HG02588 (cell line): Measurements from ENCODE around the gene RSKR.
"Not testable (repeated sequence)": the region's sequence is repeated elsewhere in the genome, so short reads cannot be mapped to it uniquely, and the experiment has no call there.

Experiments
- ATAC-seq: cut with Tn5 transposase; IDR thresholded peaks from one replicate; pipeline ENCODE4 v1.9.1; 2021; ENCODE audit warnings: mild to moderate bottlenecking, moderate library complexity; ENCODE audit not compliant: unreplicated experiment

RSKR gene

DNA sequence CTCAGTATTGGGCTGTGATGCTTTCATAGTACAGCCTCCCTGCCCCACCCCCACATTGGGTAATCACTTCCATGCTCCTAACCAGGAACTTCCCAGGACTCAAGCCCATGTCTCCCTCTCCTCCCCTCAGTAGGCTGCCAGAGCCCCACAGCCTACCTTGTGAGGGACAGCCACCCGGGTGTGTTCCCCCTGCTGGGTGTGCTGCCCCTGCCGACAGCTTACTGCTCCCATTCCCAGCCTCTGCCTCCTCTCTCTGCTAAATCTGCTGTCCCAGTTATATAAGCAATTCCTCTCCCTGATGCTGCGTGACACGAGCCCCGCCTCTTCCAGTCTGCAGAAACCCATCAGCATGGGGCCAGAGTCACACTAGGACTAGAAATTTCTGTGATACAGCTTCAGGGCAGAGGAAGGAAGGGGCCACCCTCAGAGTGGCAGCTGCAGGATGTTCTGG, at the start of gene RSKR:
RSKR (minus strand) TSS at position 255 of the 451 bp plus-strand sequence; CDS start at position 231, 24 bp downstream.
- no peak for ATAC-seq

GRCh38 chr17:28663723-28664122, 49.7 kb upstream of the RSKR start:
- no peak for ATAC-seq

GRCh38 chr17:28662527-28662829, 48.5 kb upstream of the RSKR start:
- no peak for ATAC-seq

DNA sequence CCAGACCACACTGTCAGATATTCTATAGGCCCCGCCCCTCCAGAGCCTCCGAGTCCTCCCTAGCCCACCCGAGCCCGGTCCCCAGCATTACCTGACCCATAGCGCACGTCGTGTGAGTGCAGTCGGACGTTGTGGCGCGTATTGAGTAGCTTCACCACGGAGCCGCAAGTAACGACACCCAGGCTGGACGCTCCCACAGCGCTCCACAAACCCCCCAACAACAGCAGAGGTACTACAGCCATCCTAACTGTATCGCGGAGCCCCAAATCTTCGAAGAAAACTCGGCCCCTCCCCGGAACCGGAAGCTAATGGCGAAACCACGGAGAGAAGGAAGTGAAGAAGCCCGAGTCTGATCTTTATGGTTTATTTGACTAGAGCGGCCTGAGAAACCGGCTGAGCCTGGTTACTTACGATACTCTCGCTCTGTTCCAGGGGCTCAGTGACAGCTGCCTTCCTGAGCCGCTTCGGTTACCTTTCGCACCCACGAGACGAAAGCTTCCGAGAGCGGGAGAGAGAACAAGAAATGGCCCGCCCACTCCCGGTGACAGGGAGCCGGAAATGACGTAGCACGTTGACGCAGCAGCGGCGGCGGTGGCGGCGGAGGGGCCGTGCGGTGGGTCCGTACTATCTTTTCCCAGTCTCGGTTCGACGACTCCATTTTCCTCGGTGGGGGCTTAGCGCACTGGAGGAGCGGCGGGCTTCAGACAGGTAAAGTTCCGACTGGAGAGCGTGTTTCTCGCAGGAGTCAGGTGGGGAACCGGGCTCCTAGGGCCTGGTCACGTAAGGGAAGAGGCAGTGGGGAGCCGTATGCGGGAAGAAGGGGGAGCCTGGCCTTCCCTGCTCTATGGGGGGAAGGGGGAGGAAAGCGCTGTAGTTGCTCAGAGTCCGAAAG, 47.9 kb upstream of the RSKR start, which contains the start of the genes SDF2 and SUPT6H:
SDF2 (minus strand) TSS at position 272 of the 892 bp plus-strand sequence; CDS start at position 242, 30 bp downstream.
SUPT6H (plus strand) TSS at position 571 of the 892 bp plus-strand sequence. CDS start 11,197 bp downstream, outside the sequence.
- peak; percentile 84 for ATAC-seq

GRCh38 chr17:28659497-28659881, 45.5 kb upstream of the RSKR start:
- not testable (repeated sequence) for ATAC-seq

GRCh38 chr17:28658766-28659496, 44.9 kb upstream of the RSKR start:
- ATAC-seq, result not testable (repeated sequence)

- ATAC-seq, result not testable (repeated sequence)
Observed at GRCh38 chr17:28658342-28658741, 44.4 kb upstream of the RSKR start.

DNA sequence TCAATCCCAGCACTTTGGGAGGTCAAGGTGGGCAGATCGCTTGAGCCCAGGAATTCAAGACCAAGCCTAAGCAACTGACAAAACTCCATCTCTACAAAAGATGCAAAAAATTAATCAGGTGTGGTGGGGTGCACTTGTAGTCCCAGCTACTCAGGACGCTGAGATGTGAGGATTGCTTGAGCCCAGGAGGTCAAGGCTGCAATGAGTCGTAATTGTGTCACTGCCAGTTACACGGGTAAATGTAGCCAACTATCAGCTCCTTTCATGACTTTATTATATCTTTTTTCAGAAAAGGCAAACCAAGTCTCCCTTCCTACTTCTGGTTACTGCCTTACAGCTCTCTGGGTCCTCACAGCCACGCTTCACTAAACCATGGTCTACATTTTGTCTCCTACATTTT, 43.8 kb upstream of the RSKR start:
- no peak for ATAC-seq

DNA sequence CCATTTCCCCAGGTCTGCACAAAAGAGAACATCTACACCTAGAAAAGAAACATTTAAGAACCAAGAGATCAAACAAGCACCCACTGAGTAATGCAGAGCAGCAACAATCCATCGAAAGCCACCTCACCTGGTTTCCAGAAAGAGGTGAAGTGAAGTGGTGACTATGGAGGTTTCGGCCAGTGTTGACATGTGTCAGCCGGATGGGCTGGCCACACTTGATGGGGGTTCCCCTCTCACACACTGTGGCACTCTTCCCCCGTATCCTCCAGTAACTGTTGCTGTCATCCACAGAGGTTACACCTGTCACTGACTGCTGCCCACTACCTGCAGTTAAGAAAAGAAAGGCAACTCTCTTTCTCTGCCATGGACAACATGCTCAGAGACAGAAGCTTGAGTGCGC, 41.2 kb upstream of the RSKR start:
- no peak for ATAC-seq

DNA sequence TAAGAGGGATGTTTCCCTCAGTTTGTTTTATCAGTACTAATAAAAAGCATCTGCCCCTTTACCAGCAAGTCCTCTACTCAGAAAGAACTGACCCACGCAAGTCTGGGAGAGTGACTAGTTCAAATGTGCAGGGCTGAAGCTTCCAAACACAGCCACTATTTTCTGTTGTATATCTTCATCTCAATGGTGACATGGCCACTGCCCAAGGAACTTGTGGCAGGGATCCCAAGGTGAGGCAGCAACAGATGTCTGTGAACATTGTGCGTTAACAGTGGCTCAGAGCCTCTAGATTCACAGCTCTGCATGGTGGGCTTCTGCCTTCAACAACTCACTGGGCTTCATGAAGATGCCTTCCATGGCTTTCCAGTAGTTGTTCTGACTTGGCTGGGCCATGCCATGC, 34.7 kb upstream of the RSKR start:
- no peak for ATAC-seq

- ATAC-seq, result no peak
Observed at GRCh38 chr17:28646039-28646754, 32.2 kb upstream of the RSKR start.

DNA sequence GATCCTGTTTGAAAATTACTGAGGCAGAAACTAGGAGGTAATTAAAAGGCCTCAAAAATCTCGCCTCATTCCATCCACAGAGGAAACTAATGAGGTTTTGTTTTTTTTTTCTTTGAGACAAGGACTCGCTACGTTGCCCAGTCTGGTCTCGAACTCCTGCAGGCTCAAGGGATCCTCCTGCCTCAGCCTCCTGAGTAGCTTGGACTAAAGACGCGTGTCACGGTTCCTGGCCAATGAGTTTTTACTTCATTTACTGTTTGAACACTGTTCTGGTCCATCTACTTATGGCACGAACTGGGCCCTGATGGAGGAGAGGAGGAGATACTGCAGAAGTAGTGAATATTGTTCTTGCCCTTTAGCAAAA, 31.6 kb upstream of the RSKR start:
- ATAC-seq, result no peak

- ATAC-seq, result peak; percentile 87
Observed at GRCh38 chr17:28644787-28645575, 31.0 kb upstream of the RSKR start, which contains the start of gene BLTP2. TSS of gene BLTP2 (minus strand) at chr17:28645158. CDS start at chr17:28645056, 102 bp downstream.

- ATAC-seq, result no peak
Observed at GRCh38 chr17:28643983-28644786, 30.2 kb upstream of the RSKR start.

DNA sequence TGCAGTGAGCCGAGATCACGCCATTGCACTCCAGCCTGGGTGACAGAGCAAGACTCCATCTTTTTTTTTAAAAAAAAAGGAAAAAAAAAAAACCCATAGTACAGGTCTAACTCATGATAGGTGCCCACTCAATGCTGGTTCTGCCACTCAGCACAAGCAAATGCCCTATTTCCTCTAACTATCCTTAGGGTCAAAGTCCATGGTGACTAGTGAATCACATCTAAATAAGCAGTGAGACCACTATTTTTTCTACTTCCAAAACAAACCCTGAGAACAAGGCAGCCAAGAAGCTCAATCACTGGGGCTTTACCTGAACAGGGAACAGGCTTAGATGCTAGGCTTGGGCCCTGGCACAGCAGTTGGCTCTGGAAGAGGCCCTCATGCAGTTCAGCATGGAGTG, 27.6 kb upstream of the RSKR start:
- ATAC-seq, result no peak

DNA sequence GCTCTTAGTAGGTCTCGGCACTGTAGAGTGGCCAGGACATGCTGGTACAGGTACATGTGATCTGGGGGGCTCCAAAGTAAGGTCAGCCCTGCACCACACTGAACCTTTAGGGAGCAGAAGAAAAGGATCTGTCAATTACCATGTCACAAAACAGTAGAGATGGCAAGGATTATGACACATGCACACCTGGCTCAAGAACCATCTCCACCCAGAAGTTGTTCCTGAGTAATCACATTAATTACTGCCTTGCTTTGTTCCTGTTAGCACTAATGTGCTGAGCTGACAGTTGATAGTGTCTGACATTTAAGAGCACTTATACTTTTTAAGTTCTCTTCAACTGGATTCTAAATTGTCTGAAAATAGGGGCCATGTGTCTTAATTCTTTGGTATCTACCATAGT, 21.5 kb upstream of the RSKR start:
- no peak for ATAC-seq

GRCh38 chr17:28634206-28634865, 20.4 kb upstream of the RSKR start:
- ATAC-seq, result no peak

GRCh38 chr17:28626818-28627217, 12.8 kb upstream of the RSKR start:
- no peak for ATAC-seq

DNA sequence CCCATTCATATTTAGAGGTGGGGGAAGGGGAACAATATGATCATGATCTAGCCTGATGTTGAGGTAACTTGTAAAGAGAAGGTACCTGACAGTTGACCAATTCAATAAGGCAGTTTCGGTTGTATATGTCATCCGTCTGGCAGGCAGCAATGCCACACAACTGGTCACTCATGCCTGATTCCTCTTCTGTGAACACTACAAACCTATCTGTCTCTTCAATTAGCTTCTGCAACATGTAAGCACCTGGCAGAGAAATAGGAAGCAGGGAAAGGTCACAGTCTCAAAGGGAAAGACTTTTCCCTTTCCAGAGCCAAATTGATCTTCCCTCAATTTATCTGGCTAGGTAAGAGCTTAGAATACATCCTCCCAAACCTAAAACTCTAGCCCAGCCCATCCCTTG, 10.2 kb upstream of the RSKR start:
- no peak for ATAC-seq
